Ramos (cell line): ENCODE data around the gene TNC.
"Not testable (repeated sequence)": the region's sequence is repeated elsewhere in the genome, so short reads cannot be mapped to it uniquely, and the experiment has no call there.

ENCODE experiments used
- in situ Hi-C: fragments of 300-500 bp; cut with MboI; formaldehyde crosslinking; loops from one replicate; pipeline ENCODE4 v1.14.3; 2022; ENCODE audit warnings: low sequenced_read_pairs; ENCODE audit not compliant: unreplicated experiment

TNC gene

DNA sequence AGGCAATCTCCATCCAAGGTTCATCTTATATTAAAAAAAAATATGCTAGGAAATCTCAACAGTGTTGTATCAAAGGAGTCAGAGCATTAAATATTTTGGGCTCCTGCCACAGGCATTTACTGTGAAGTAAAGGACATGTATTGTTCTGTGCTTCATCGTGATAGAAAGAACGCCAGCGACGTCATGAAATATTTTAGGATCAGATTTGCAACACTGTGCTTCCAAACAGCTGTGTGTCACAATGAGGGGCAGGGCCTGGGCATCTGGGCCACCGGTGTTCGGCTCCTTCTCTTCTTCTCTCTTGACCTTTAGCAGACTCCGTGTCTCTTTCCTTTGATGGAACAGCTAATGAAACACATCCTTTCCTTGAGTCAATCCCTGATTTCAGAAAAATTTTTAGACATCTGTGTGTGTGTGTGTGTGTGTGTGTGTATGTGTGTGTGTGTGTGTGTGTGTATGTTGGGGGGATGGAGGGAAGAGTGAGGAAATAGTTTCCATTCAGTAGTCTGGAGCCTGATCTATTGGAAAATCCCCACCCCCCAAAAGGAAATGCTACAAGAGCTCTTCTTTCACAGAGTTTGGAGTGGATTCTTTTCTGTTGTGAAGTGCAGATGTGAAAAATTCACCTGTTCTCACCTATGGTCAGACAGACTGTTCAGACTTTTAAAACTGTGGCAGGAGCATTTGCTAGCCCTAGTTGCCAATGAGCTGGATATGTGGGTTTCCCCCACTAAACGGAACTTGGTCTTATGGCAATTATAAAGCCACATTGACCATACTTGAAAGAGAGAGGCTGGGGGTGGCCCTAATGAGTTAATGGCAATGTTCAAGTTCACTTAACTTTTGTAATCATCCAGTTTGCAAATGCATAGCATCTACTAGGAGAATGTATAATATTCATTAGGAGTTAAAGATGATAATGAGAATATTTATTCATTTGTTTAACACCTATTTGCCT is 18.1 kb upstream of the TNC start:
- in situ Hi-C loops: no loop called here

DNA sequence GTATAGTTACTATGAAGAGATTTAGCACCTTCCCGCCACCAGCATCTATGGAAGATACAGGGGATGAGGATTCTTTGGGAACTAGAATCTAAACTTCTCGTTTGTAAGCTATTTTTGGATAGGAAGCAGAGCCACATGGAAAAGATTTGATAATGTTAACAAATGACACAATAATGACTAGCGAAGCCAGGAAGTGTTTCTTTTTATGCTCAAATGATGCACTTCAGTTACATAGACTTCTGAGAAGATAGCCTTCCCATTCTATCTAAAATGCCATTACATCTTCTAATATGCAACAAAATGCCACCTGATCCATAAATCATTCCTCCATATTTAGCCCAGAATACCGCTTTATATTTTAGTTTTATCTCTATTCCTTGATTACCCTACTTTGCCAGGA is 17.0 kb upstream of the TNC start:
- in situ Hi-C loops: no loop called here

DNA sequence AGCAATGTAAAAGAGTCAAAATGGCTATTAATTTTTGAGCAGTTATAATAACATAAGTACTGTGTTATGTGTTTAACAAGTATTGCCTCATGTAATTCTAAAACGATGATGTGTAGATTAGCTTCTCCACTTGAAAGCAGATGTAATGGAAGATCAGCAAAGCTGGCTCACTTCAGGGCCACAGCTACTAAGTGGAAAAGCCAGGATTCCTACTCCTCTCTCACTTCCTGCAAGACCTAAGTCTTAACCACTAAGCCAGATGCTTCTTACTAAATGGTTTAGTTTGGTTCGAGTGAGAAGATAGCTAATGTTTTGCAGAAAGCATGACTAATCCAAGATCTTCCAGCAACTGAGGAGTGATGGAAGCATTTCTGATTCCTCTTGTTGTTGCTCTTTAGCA is 15.7 kb upstream of the TNC start:
- in situ Hi-C loops: no loop called here

DNA sequence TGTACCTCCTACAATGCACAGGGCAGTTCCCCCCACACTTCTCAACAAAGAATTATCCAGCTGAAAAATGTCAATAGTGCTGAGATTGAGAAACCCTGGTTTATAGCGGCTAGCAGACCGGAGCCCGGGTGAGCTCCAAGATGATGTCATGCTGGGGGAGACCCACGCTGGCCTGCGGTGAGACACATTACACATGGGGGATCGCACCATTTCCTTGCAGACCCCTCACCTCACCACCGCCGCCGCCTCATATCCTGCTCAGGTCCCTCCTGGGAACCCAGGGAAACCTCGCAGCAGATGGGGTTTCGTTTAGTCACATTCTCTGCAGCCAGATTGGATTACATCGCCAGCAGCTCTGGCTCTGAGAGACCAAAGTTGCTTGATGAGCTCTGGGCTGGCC is 14.7 kb upstream of the TNC start:
- in situ Hi-C loops: no loop called here

DNA sequence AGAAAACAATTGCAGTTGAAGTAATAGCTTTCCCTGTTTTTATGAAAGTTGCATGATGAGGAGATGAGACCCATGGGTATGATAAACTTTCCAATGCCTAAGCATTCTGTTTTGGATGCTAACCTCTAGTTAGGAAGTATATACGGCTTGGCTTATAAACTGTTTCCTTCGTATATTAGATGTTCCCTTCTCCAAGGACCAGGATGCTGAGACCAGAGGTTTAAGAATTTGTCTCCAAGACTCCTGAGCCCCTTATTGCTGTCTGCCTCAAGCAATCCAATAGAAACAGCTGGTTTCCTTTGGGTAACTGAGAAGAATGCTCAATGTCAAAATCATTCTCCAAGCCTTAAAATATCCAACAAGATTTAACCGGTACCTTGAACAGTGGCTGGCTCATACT is 12.2 kb upstream of the TNC start:
- in situ Hi-C loops: no loop called here

DNA sequence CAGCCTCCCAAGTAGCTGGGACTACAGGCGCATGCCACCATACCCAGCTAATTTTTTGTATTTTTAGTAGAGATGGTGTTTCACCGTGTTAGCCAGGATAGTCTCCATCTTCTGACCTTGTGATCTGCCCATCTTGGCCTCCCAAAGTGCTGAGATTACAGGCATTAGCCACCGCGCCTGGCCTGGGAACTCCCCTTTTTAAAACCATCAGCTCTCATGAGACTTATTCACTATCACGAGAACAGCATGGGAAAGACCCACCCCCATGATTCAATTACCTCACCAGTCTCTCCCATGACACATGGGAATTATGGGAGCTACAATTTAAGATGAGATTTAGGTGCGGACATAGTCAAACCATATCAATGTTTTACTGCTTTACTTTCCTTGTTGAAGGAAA is 10.8 kb upstream of the TNC start:
- in situ Hi-C loops: not testable (repeated sequence)

DNA sequence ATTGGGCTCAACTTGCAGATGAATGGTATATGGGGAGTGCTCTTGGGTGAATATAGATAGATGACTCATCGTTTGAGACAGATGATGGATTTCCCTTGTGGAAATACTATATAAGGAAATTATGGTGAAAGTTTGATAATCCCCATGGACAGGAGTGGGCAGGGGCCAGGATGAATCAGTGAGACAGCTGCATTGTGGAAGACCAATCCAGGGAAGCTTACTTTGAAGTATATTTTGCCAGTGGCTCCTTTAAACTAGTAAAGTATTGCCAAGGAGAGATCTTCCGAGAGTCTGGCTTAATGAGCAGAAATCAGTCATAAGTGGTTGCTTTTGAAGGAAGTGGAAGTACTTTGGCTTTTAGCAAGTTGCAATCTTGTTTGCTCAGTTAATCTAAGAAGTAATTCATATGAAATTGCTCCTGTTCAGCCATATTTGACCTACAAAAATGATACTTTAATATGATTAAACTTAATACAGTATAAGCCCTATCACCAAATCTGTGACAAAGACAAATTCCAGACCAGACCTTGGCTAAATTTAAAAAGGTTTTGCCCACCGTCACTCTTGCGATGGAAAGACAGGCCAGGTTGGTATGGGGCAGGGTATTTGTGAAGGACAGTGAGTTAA is 9.3 kb upstream of the TNC start:
- in situ Hi-C loops: no loop called here

DNA sequence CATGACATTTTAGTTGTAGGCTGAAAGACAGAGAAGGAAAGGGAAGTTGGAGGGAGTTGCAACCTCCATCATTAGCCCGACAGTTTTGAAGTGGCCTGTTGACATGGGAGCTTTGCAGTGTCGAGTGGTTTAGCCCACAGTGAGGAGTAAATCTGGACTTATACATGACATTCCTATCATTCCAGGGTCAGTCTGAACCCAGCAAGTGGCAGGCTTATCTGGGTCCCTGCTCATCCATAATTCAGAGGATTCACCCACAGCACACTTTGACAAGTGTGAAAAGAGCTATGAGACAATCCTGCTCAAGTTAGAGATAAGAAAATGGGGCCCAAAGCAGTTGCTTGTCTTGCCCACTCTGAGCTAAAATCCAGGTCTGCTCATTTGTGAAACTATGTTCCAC is 8.4 kb upstream of the TNC start:
- in situ Hi-C loops: no loop called here

DNA sequence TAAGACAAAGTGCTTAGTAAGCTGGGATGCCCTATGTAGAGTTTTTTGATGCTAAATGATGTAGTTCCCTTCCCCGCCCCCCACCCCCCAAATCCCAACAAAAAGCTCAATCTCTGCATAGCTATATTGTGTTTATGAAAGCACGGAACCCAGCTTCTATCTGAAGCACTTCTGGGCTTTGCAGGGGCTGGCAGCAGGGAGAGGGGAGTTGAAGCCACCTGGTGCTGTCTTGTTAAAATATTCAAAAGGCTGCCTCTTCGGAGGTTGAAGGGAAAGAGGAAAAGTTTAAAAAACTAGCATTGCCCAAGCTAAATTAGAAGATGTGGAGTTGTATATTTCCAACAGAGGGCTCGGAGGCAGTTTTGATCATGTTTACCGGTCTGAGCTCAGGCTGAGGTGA is 5.0 kb upstream of the TNC start:
- in situ Hi-C loops: no loop called here

DNA sequence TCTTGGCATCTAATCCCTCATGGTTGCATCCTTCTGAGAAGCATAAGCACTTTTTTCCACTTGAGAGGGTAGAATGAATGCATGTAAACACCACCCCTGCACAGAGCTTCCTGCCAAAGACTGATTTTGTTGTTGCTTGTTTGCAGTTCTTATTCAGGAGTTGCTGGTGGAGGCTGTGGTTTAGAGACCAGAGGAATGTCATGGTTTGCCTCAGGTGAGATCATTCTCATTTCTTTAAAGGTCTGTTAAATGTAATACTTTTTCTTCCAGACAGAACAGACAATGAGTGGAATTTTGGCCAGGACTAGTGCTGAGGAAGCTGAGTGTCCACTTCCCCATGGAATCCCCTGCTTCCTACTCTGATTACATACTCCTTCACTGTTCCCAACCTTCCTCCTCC is 3.2 kb upstream of the TNC start:
- in situ Hi-C loops: no loop called here

DNA sequence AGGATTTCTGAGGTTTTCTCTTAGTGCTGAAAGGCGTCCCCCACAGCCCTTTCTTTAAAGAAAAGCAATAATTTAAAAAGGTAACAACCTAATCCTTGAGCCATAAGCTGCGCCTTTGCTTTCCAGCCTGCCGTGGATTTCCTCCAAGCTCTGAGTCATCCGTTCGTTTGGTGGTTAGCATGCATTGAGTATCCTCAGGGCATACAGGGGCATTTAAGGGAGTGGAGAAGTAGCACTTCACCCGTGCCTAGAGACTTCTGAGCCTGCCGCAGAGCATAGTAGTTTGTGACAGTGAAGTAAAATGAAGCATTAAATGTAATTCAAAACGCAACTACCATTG is 892 bp upstream of the TNC start:
- in situ Hi-C loops: no loop called here

DNA sequence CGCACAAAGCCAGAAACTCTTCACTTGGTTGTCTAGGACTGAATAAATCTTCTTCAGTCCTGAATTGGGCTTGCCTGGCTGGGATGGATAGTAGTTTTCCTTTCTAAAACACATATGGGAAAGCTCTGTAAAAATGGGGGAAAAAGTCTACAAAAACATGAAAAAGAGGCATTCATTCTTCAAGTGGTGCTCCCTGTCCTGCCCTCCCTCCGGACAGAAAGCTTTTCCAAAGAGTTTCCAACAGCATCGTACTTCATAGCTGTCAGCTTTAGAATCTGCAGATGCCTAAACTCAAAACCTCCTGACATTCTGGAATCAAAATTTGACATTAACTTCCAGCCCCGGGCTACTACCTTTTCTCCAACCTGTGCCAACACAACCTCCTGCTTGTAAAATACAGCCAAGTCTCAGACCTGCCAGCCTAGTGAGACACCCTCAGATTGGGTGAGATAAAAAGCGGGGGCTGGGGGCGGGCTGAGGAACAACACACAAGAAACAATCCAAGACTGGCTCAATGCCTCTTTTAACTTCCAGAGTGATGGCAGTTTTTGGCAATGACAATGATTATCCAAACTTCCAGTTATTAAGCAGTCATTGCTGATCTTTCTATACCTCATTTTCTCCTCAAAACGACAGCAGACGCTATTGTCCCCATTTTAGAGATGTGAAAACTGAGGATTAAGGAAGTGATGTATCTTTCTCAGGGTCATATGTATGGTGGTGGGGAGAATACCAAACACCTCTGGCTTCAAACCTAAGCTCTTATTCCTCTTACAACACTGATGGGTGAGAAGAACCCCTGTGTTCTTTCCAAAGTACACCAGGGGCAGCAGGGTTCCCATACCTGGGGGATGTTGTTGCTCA is 1.3 kb downstream of the TNC start:
- in situ Hi-C loops: no loop called here

DNA sequence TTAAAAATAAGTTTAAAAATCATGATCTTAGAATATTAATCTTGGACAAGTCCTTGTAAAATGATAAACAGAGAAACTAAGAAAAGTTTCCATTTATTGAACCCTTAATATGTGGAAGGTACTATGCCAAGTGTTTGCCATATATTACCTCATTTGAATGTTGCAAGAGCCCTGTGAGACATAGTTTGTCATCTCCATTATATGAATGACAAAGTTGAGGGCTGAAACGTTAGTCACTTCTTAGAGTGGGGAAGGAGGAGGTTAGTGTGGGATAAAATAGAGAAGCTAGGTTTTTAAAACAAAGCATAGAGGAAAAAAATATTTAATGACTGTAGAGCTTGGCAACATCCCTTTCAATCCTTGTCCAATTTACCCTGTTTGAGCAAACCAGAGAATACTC is 2.0 kb downstream of the TNC start:
- in situ Hi-C loops: no loop called here

DNA sequence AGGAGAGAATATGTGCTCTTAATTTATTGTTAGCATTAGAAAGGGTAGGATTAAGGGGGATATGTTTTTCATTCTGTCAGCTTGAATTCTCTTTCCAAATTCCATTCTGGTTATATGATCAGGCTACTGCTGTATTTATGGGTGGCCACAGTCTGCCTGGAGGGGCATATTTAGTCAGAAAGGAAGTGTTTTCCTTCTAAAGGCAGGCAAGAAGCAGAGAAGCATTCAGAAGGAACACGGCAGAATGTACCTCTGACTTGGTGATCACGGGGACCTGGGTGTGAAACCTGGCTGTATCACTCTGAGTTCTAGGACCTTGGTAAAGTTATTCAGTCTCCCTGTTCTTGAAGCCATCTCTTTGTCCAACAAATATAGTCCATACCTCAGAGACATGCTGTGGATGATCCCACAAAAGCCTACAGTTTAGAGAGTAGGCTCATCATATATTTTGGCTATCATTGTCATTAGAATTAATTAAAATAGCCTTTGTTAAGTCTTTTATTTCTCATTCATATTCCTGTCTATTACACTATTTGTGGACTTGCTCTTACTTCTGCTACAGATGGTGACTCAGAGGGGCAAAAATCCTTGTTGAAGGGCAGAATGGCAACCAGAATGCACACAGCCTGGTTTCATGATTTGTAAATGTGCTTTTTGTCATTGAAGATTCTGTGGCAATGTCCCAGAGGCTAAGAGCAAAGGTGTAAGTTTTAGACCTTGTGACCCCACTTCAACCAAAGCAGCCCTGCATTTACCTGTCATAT is 2.7 kb downstream of the TNC start:
- in situ Hi-C loops: no loop called here

DNA sequence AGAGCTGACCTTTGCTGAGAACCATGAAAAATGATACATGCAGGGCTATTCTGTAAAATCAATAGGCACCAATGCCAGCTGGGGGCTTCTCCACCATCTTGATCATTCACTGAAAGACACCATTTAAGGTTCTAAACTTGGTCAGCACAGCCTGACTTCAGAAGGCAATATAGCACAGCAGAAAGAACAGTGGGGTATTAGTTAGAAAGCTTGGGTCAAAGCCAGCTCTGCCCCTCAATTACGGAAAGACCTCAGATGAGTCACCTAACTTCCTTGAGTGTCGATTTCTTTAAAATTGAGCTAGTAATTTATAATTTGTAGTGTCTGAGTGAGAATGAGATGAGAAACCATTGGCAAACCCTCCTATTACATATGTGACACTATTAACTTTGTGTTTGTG is 3.4 kb downstream of the TNC start:
- in situ Hi-C loops: no loop called here

DNA sequence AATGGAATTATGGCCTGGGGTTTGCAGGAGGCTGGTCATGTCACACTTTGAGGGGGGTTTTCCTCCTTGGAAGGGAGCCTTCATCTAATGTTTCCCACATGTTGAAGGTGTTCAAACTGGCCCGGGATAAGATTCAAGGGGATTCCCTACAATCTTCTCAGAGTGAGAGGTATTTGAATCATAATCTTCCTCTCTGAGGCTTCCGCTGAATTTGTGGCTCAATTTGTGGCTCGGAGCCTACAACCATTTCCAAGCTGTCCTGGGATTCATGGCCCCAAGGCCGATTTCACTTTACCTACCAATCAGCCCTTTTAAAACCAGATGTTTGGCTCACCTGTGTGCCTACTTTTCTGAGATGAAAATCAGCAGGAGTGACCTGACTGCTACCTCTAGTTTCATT is 3.9 kb downstream of the TNC start:
- in situ Hi-C loops: no loop called here

DNA sequence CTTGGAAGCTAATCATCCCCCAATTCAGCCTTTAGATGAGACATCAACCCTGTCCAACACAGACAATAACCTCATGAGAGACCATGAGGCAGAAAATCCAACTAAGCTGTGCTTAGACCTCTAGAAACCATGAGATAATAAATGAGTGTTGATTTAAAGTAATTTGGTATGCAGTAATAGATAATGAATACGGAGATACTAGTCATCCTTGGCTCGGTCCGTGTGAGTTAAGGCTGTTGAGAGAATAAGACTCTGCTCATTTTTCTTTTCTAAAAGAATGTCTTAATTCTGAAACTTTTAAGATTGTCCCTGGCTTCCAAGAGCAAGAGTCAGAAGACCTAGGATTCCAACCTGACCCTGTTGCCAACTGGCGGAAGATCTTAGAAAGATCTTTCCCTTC is 6.1 kb downstream of the TNC start:
- in situ Hi-C loops: no loop called here

DNA sequence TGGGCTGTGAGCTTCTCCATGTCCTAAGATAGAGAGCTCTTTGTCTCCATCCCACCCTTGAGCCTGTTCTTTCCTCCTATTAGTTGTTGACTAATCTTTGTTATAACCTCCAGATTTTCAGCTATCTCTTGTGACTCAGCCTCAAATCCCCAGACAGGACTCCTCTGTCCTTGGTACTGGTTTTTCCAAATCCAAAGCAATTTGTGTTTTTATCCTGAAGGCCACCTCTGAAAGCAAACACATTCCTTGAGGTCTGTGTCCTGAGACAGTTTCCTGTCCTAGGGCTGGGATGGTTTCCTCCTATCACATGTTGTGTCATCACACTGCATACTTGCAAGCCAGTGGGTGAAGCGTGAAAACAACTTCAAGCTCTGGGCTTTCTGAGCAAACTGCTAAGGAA is 8.5 kb downstream of the TNC start:
- in situ Hi-C loops: no loop called here

DNA sequence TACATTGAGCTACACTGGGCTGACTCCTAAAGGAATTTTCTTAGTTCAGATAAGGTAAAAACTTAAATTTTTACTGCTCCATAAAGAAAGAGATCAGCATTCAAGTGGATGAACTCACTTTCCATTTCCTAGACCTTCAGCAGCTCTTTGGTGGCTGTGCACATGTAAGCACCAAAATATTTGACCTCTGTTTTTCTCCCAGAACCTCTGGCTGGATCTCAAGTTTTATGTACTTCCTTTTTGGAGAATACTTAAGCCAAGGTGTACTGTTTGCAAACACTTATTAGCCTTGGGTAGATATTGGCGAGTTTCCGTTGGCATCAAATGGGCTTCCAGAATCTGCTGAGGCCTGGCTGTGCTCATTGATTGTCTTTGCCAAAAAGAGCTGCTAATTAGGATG is 10.3 kb downstream of the TNC start:
- in situ Hi-C loops: no loop called here

DNA sequence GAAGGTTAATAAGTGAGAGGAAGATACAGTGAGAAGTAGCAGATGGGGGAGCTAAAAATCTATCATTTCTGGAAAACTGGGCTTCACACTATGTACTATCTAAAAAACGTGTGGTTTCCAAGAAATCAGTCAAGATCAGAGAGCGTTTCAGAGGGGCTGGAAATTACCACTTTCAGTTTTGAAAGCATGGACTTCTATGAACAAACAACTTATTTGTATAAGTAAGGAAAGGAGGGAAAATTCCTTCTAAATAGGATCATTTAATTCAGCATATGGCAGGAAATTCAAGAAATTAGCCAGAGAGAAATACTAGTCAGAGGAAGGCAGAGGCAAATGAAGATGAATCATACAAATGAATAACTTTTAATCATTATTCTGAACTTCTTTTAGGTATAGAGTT is 11.3 kb downstream of the TNC start:
- in situ Hi-C loops: no loop called here
